HuH-7 (cell line): ENCODE data around the gene FOXC1.
A peak's percentile ranks its signal among the peaks of the same experiment; 100 is the strongest.

ENCODE experiments used
- DNase-seq: peaks from one replicate; pipeline ENCODE4 v3.0.0; 2011; ENCODE audit warnings: low spot score

Gene FOXC1

DNA sequence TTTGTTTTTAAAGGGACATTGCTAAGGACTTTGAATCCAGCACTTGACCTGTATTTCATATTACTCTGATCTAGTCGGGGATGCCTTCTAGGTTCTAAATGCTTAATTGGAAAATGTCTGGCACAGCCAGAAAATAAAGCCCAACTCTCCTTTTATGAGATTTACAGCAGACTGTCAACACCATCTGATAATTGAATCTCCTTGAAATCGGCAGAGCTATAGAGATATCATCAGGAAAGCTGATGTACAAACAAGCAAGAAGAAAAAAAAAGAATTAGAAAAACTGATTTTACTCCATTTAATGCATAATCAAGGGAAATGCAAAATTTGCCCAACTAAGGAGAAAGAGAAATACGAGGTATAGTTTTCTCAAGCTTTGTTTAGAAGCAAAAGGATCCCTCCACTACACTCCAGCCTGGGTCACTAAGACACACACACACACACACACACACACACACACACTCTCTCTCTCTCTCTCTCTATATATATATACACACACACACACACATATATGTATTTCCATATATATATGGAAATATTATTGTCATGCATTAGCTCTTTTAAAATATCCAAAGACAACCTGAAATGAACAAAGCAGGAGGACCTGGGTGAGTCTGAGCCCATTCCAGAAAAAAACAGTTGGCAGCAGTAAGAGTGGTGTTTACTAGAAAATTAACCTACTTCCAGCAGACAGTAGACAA is 9.5 kb upstream of the FOXC1 start:
- no peak for DNase-seq

GRCh38 chr6:1600764-1601157 is 9.0 kb upstream of the FOXC1 start:
- DNase-seq = no peak

GRCh38 chr6:1601158-1602048 is 8.3 kb upstream of the FOXC1 start:
- DNase-seq = no peak

DNA sequence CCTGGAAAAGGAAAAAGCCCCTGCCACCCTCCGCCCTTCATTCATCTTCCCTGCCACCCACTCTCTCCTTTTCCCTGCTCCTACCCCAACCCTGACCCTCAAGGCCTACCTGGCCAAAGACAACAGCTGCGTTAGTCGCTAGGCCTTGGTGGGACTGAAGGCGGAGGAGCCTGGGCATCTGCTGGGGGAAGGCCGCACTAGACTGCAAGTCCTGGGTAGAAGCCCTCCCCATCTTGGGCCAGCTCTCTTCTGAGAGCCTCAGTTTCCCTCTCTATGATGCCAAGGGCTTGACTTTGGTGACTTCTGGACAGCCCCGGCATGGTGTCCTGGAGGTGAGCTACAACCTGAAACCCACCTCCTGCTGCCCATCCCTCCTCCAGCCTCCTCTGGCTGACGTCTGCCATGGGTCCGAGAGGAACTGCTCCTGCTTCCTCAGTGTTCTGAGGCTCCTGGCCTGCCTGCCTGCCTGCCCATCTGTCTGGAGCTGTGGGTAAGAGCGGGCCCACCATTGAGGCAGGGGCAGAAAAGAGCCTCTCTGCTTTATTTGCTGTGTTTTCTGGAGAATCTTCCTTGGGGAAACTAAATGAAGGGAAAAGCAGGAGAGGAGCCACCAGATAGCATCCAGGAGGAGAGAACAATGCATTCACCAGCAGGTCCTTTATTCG is 7.5 kb upstream of the FOXC1 start:
- DNase-seq = no peak

DNA sequence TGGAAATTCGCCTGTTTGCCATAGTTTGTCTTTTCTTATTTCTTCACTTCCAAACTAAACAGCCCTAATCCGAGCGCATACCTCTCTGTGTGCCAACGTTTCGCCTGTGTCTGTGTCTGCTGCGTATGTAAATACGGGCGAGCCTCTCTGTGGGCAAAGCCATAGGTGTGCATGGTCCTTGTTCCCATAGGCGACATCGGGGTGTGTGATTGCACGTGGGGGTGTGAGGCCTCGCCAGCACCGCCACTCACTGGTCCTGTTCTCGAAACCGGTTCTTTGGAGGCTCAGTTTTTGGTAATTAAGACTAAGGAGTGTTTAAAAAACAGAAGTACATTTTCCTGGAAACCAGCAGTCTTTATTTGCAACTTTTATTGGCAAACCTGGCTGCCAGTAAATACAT is 6.0 kb upstream of the FOXC1 start:
- no peak for DNase-seq

DNA sequence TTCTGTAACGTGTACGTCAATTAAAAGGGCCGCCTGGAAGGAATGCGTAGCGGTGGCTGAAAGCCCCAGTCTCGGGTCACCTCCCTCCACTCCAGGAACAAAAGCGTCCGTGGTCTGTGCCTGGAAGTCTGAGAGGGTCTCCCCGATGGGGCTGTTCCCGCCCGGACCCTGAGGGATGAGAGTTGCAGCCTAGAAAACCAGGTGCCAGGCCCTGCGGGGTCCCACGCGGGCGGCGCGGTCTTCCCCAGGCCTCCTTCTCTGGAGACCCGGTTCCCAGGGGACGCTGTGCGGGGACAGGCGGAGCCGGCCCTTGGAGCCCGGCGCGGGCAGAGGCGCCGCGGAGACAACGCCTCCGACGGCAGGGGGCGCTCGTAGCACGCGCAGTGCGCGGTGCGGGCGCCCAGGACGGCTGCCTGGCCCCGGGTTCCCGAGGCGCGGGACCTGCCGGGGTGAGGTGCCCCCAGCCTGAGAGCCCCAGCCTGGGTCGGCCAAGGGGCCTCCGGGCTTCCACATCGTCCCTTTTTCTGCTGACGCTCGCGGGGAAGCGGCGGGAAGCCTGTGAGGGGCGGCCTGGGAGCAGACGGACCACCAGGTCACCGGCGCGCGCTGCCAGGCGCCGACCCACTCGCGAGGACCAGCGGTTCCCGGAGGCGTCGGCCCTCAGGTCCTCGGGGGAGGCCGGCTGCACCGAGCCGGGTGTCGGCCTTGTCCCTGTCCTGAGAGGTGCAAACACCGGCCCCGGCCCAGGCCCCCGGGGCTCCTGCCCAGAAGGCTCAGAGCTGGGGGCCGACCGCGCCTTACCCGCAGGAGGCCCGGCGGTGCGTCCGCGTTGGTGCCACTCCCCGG is 5.3 kb upstream of the FOXC1 start:
- DNase-seq = peak; percentile 78

DNA sequence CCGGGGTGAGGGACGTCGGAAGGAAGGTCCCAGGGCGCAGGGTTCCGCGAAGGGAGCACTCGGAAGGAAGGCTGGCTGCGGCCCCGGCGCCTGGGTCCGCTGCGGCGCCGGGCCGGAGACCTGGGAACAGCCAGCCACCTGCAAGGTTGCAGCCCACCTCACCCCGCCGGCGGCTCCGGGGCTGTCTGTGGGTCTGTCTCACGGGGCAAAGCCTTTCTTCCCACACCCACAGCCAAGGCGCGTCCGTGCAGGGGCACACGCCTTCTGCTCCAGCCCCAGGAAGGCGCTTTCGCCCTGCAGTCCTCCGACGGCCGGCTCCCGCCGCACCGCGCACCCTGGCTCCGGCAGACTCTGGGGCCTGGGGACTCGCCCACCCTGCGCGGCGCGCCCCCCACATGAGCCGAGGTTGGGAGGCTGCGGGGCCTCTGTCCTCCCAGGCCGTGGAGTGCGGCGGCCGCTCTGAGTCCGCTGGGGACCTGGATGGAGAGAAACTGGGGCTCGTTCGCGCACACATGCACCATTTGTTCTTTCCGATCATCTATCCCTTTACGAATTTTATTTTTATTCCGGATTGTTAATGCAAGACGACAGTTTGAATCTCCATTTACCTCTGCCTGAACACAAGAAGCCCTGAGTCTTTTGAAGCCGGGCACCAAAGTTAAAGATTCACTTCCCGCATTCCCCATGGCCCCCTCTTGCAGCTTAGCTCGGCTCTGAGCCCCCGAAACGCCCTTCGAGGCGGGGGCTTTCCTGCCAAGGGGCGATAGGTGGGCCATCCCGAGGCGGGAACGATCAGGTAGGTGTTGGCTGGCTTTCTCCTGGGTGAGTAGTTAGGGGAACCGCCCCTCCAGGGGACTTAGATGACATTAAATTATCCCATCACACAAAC is 4.5 kb upstream of the FOXC1 start:
- no peak for DNase-seq

DNA sequence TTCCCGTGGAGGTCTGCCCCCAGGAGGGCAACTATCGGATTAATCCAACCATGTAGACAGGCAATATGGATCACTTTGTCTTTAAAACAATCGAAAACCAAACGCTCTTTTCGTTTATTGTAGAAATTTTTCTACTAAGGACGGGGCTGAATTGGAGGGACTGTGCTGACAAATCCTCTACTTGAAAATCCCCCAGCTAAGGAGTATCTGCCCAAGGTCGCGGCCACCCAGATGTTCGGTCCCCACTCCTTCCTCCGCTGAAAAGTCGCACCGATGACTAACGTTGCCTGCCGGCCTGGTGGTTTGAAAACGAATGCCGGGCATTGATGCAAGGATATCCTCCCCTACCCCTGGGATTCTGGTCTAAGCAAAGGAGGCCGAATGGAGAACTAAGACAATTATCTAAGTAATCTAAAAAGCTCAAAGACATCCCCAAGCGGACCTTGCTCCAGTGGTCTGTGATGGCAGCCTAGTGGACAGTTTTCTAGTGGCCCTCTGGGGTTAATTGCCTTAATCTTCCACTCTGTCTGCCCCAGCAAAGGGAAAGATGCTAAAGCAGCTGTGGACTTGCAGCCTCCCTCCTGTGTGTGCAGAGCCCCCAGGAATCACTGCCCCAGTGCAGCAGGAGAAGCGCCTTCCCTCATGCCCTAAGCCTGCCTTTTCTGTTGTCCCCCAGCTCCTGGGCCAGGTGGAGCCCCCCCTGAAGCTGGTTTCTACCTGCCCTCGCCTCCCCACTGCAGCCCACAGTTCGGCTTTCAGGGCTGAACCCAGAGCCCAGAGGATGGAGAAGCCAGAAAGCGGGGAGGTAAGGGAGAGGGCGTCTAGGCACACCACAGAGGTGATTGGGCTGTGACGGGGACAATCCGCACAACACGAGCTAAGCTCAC is 3.6 kb upstream of the FOXC1 start:
- DNase-seq = no peak

DNA sequence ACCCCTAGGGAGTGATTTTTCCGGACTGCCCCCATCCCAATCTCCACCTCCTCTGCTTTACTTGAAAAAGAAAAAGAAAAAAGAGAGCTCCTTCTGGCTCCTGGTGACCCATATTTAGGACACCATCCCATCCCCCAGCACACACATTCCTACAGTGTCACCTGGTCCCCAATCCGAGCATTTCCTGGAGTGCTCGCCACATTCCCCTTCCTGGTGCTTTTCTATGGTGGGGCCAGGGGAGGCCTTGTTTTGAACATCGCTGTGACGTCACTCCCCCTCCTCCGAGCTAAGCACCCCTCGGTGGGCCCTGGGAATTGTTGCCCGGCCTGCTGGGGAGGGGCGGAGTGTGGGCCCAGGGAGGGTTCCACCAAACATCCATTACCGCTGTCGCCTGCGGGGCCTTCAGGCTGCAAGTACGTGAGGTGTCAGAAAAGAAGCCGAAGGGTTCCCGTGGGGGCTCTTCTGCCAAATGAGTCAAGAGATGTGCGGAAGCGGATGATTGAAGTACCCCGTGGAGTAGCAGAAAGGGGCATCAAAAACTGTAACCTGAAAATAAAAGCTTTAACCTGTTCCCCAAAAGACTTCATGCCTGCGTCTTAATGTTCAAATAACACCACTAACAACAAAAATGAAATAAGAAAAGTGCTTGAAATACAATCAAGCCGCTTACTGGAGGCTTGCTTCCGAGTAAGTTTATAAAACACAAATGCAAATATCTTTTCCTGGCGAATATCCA is 2.8 kb upstream of the FOXC1 start:
- no peak for DNase-seq

- no peak for DNase-seq
These were observed 2.0 kb upstream of the FOXC1 start for GRCh38 chr6:1607516-1608221.

DNA sequence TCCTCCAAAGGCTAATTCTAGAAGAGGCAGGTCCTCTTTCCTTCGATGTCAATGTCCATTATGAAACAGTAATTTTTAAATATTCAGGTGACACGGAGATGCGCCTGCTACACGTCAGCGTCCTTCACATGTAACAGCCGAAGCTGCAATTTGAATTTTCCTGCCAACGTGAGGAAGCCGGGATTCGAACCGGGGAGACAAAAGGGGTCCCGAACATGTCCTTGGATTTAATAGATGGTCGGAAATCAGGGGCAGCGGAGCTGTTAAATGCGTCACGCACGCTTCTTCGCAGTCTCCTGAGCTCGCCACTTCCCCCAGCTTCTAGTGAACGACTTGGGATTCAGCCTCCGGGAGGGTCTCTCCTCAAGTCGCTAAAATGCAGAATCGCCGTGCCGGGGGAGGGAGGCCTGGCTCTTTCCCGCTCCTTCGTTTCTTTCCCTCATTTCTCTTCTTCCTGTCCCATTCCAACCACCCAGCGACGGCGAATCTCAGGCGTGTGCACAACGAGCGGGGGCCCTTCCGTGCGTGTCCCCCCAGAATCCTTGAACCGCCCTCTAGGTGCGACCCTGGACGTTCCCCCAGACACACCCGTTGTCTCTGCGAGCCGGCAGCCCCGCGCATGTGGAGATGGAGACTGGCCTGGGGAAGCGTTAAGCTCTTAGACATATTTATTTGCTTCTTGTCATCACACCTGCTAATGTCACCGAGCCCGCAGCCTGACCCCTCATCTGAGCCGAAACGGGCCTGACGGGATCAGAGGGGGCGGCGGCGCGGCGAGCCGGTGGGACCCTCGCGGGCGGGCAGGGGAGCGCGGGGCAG is 1.3 kb upstream of the FOXC1 start:
- DNase-seq = no peak

- DNase-seq = no peak
These were observed 571 bp upstream of the FOXC1 start for GRCh38 chr6:1609041-1609647.

DNA sequence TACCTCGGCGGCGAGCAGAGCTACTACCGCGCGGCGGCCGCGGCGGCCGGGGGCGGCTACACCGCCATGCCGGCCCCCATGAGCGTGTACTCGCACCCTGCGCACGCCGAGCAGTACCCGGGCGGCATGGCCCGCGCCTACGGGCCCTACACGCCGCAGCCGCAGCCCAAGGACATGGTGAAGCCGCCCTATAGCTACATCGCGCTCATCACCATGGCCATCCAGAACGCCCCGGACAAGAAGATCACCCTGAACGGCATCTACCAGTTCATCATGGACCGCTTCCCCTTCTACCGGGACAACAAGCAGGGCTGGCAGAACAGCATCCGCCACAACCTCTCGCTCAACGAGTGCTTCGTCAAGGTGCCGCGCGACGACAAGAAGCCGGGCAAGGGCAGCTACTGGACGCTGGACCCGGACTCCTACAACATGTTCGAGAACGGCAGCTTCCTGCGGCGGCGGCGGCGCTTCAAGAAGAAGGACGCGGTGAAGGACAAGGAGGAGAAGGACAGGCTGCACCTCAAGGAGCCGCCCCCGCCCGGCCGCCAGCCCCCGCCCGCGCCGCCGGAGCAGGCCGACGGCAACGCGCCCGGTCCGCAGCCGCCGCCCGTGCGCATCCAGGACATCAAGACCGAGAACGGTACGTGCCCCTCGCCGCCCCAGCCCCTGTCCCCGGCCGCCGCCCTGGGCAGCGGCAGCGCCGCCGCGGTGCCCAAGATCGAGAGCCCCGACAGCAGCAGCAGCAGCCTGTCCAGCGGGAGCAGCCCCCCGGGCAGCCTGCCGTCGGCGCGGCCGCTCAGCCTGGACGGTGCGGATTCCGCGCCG is 994 bp downstream of the FOXC1 start:
- DNase-seq = no peak

- DNase-seq = peak; percentile 82
These were observed 1.5 kb downstream of the FOXC1 start for GRCh38 chr6:1611322-1611571.

DNA sequence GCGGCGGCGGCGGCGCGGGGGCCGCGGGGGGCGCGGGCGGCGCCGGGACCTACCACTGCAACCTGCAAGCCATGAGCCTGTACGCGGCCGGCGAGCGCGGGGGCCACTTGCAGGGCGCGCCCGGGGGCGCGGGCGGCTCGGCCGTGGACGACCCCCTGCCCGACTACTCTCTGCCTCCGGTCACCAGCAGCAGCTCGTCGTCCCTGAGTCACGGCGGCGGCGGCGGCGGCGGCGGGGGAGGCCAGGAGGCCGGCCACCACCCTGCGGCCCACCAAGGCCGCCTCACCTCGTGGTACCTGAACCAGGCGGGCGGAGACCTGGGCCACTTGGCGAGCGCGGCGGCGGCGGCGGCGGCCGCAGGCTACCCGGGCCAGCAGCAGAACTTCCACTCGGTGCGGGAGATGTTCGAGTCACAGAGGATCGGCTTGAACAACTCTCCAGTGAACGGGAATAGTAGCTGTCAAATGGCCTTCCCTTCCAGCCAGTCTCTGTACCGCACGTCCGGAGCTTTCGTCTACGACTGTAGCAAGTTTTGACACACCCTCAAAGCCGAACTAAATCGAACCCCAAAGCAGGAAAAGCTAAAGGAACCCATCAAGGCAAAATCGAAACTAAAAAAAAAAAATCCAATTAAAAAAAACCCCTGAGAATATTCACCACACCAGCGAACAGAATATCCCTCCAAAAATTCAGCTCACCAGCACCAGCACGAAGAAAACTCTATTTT is 2.0 kb downstream of the FOXC1 start:
- DNase-seq = no peak
